H1 (cell line): ENCODE results near the gene CXCR5. TPM values are rescaled to one million over a fixed set of nuclear protein-coding genes. Genes with fewer than 3 reads are reported as not detected.
A peak's percentile ranks its signal among the peaks of the same experiment; 100 is the strongest.

Experiments used
- CTCF ChIA-PET: fragments of 300-600 bp; sonication (Branson Sonifier 250); formaldehyde crosslinking; loops from one replicate; lab custom pipeline; 2021; ENCODE audit not compliant: partially characterized antibody; lab: Charles Lee
- POLR2A ChIA-PET: fragments of 300-600 bp; sonication (Branson Sonifier 250); formaldehyde crosslinking; loops from one replicate; lab custom pipeline; 2021; ENCODE audit warnings: inconsistent platforms; ENCODE audit not compliant: partially characterized antibody; lab: Charles Lee
- DNase-seq, 2 experiments: peaks; one replicate each; pipeline versions ENCODE4 v3.0.0 to v3.0.0-alpha.2; 2010 to 2022; ENCODE audit warnings: low spot score in 2 of 2, low read depth in 1 of 2, mixed read lengths in 1 of 2
- FAIRE-seq: peaks from 2 replicates; lab custom pipeline; 2011; peaks lifted over from hg19 to GRCh38; lab: Jason Lieb, UNC
- H2AFZ ChIP-seq: 2 replicates; pipeline ENCODE4 v1.8.1; 2012; ENCODE audit warnings: low read length, inconsistent platforms
- H2AK5ac ChIP-seq: 2 replicates; pipeline ENCODE4 v1.6.1; 2013; ENCODE audit warnings: low read depth, low read length
- H2BK120ac ChIP-seq: replicated peaks from 2 replicates; pipeline ENCODE3; 2013; ENCODE audit warnings: low read depth, low read length, inconsistent platforms
- H2BK12ac ChIP-seq: 2 replicates; pipeline ENCODE4 v1.6.1; 2013; ENCODE audit warnings: low read depth, low read length
- H2BK15ac ChIP-seq: 2 replicates; pipeline ENCODE4 v1.6.1; 2013; ENCODE audit warnings: low read length
- H2BK20ac ChIP-seq: 2 replicates; pipeline ENCODE4 v1.6.1; 2013; ENCODE audit warnings: low read length
- H2BK5ac ChIP-seq: 2 replicates; pipeline ENCODE4 v1.6.1; 2013; ENCODE audit warnings: low read depth, low read length
- H3K14ac ChIP-seq: 2 replicates; pipeline ENCODE4 v1.6.1; 2013; ENCODE audit warnings: inconsistent platforms; ENCODE audit not compliant: insufficient read length
- H3K18ac ChIP-seq: 2 replicates; pipeline ENCODE4 v1.6.1; 2013; ENCODE audit warnings: low read length; ENCODE audit errors: extremely low read depth
- H3K23ac ChIP-seq: 2 replicates; pipeline ENCODE4 v1.6.1; 2013; ENCODE audit warnings: inconsistent platforms; ENCODE audit not compliant: insufficient read length
- H3K23me2 ChIP-seq: 2 replicates; pipeline ENCODE4 v1.6.1; 2013; ENCODE audit warnings: low read depth, low read length
- H3K27ac ChIP-seq: 2 replicates; pipeline ENCODE4 v1.6.1; 2011; ENCODE audit warnings: low read depth, low read length, inconsistent platforms
- H3K27me3 ChIP-seq, 4 experiments: replicated peaks in 1 of 4; 1 replicate in 1 of 4; 2 replicates in 3 of 4; pipeline versions ENCODE4 v1.6.1 to v1.8.1; 2011 to 2013; ENCODE audit warnings: low read length in 3 of 4, mild to moderate bottlenecking in 3 of 4, inconsistent platforms in 2 of 4, mixed read lengths in 2 of 4, moderate library complexity in 1 of 4; ENCODE audit not compliant: control insufficient read depth in 3 of 4, insufficient read depth in 3 of 4; ENCODE audit errors: extremely low read depth in 1 of 4
- H3K36me3 ChIP-seq, 4 experiments: 2 replicates each; pipeline versions ENCODE4 v1.6.1 to v1.8.1; 2011 to 2013; ENCODE audit warnings: mild to moderate bottlenecking in 4 of 4, low read length in 3 of 4, moderate library complexity in 2 of 4, control low read depth in 1 of 4, inconsistent platforms in 1 of 4; ENCODE audit not compliant: insufficient read depth in 4 of 4, control insufficient read depth in 2 of 4
- H3K4ac ChIP-seq: replicated peaks from 2 replicates; pipeline ENCODE3; 2013; ENCODE audit warnings: low read length, low read depth, mixed read lengths, inconsistent platforms; ENCODE audit not compliant: insufficient read length
- H3K4me1 ChIP-seq, 4 experiments: replicated peaks in 1 of 4; 1 replicate in 1 of 4; 2 replicates in 3 of 4; pipeline versions ENCODE4 v1.6.1 to v1.8.1; 2011 to 2013; ENCODE audit warnings: low read length in 3 of 4, inconsistent platforms in 2 of 4, mixed read lengths in 1 of 4; ENCODE audit not compliant: insufficient read depth in 4 of 4, control insufficient read depth in 3 of 4
- H3K4me2 ChIP-seq, 2 experiments: 2 replicates each; pipeline versions ENCODE4 v1.6.1 to v1.8.1; 2011 to 2013; ENCODE audit warnings: low read depth in 2 of 2, low read length in 2 of 2, control low read depth in 1 of 2, inconsistent platforms in 1 of 2, mild to moderate bottlenecking in 1 of 2; ENCODE audit not compliant: insufficient read depth in 1 of 2
- H3K4me3 ChIP-seq, 4 experiments: fragments of 200-600, 300-600 bp in 1 of 4; sonication (generic), shearing (Covaris generic), sonication (Bioruptor Twin) in 1 of 4; 2 replicates each; pipeline versions ENCODE4 v1.5.1 to v1.8.1; 2011 to 2016; ENCODE audit warnings: low read length in 4 of 4, low read depth in 3 of 4, control low read depth in 2 of 4, inconsistent platforms in 2 of 4, mild to moderate bottlenecking in 2 of 4, mixed read lengths in 1 of 4, moderate library complexity in 1 of 4; ENCODE audit not compliant: insufficient read depth in 2 of 4; ENCODE audit errors: extremely low read depth in 1 of 4
- H3K56ac ChIP-seq: replicated peaks from 2 replicates; pipeline ENCODE3; 2013; ENCODE audit warnings: low read depth, mild to moderate bottlenecking, mixed read lengths, low read length, inconsistent platforms; ENCODE audit not compliant: insufficient read length
- H3K79me1 ChIP-seq: 2 replicates; pipeline ENCODE4 v1.6.1; 2013; ENCODE audit warnings: low read depth, low read length, control low read depth
- H3K79me2 ChIP-seq, 2 experiments: 2 replicates each; pipeline versions ENCODE4 v1.6.1 to v1.8.1; 2012 to 2013; ENCODE audit warnings: low read length in 2 of 2, mild to moderate bottlenecking in 2 of 2, inconsistent platforms in 1 of 2; ENCODE audit not compliant: insufficient read depth in 2 of 2, control insufficient read depth in 1 of 2
- H3K9ac ChIP-seq, 4 experiments: replicated peaks in 1 of 4; 1 replicate in 1 of 4; 2 replicates in 3 of 4; pipeline versions ENCODE4 v1.6.1 to v1.8.1; 2011 to 2013; ENCODE audit warnings: low read depth in 3 of 4, low read length in 3 of 4, control low read depth in 2 of 4, mild to moderate bottlenecking in 2 of 4, moderate library complexity in 2 of 4, inconsistent platforms in 1 of 4; ENCODE audit errors: extremely low read depth in 1 of 4
- H3K9me3 ChIP-seq, 2 experiments: 2 replicates each; pipeline versions ENCODE4 v1.6.1 to v1.8.1; 2012 to 2013; ENCODE audit warnings: mild to moderate bottlenecking in 2 of 2, moderate library complexity in 2 of 2, control low read depth in 1 of 2, inconsistent platforms in 1 of 2, low read depth in 1 of 2, low read length in 1 of 2, mixed read lengths in 1 of 2; ENCODE audit not compliant: insufficient read depth in 2 of 2
- H4K20me1 ChIP-seq, 2 experiments: replicated peaks in 1 of 2; 2 replicates each; pipeline versions ENCODE3 to v1.8.1; 2011 to 2013; ENCODE audit warnings: inconsistent platforms in 2 of 2, low read length in 2 of 2, mild to moderate bottlenecking in 1 of 2; ENCODE audit not compliant: insufficient read depth in 2 of 2, control insufficient read depth in 1 of 2
- H4K5ac ChIP-seq: 2 replicates; pipeline ENCODE4 v1.6.1; 2013; ENCODE audit warnings: low read length, low read depth, mixed read lengths, inconsistent platforms; ENCODE audit not compliant: insufficient read length
- H4K8ac ChIP-seq: 2 replicates; pipeline ENCODE4 v1.8.0; 2013; ENCODE audit warnings: mild to moderate bottlenecking, moderate library complexity, low read length, inconsistent platforms; ENCODE audit not compliant: insufficient read depth; ENCODE audit errors: extremely low read depth
- H4K91ac ChIP-seq: replicated peaks from 2 replicates; pipeline ENCODE3; 2013; ENCODE audit warnings: low read length, mixed read lengths, inconsistent platforms; ENCODE audit not compliant: insufficient read length
- CHD1 ChIP-seq: IDR thresholded peaks from 2 replicates; pipeline ENCODE4 v1.6.1; 2012; ENCODE audit warnings: low read depth, low read length, improper control_type of control experiment
- JUN ChIP-seq: IDR thresholded peaks from 2 replicates; pipeline ENCODE4 v1.6.1; 2011; ENCODE audit warnings: low read depth, mild to moderate bottlenecking, improper control_type of control experiment, low read length
- KDM5A ChIP-seq: fragments of 200-600 bp; IDR thresholded peaks from 2 replicates; pipeline ENCODE4 v1.7.1; 2012; ENCODE audit warnings: mild to moderate bottlenecking, low read length, inconsistent platforms, mixed read lengths
- MAX ChIP-seq: IDR thresholded peaks from 2 replicates; pipeline ENCODE4 v1.6.1; 2012; ENCODE audit warnings: inconsistent platforms
- POU5F1 ChIP-seq: IDR thresholded peaks from 2 replicates; pipeline ENCODE4 v1.6.1; 2011; ENCODE audit warnings: low read depth, mild to moderate bottlenecking, low read length, moderate library complexity
- RBBP5 ChIP-seq: IDR thresholded peaks from 2 replicates; pipeline ENCODE4 v1.7.1; 2012; ENCODE audit warnings: low read depth, mild to moderate bottlenecking, inconsistent platforms, low read length, moderate library complexity, borderline replicate concordance
- SIN3A ChIP-seq, 2 experiments: IDR thresholded peaks in 1 of 2; conservative IDR thresholded peaks in 1 of 2; 2 replicates each; pipeline ENCODE4 v1.6.1; 2011 to 2012; ENCODE audit warnings: low read length in 2 of 2, improper control_type of control experiment in 1 of 2, low read depth in 1 of 2, mild to moderate bottlenecking in 1 of 2
- SIX5 ChIP-seq: IDR thresholded peaks from 2 replicates; pipeline ENCODE4 v1.6.1; 2011; ENCODE audit warnings: mild to moderate bottlenecking, low read depth, low read length
- SP2 ChIP-seq: IDR thresholded peaks from 2 replicates; pipeline ENCODE4 v1.6.1; 2012; ENCODE audit warnings: mild to moderate bottlenecking, low read length, inconsistent platforms
- SRF ChIP-seq: IDR thresholded peaks from 2 replicates; pipeline ENCODE4 v1.6.1; 2011; ENCODE audit warnings: mild to moderate bottlenecking, low read depth, low read length, moderate library complexity
- SUZ12 ChIP-seq: fragments of 200-600 bp; sonication (generic); IDR thresholded peaks from 2 replicates; pipeline ENCODE4 v1.6.1; 2012; ENCODE audit warnings: mild to moderate bottlenecking, inconsistent platforms, low read length, moderate library complexity, mixed read lengths
- TAF7 ChIP-seq: optimal IDR thresholded peaks from 2 replicates; pipeline ENCODE3; 2011; ENCODE audit warnings: low read depth, mild to moderate bottlenecking, inconsistent platforms, low read length, moderate library complexity, borderline replicate concordance
- USF2 ChIP-seq: IDR thresholded peaks from 2 replicates; pipeline ENCODE4 v1.6.1; 2011; ENCODE audit warnings: low read length, improper control_type of control experiment
- WGBS, 2 experiments: shearing (Covaris generic) in 1 of 2; methylation state at CpG; one replicate each; pipeline versions ENCODE4 v1.1.6 to v1.1.7; 2013 to 2015; ENCODE audit warnings: low lambda C conversion rate in 2 of 2, mixed read lengths in 2 of 2, inconsistent platforms in 1 of 2, low coverage in 1 of 2, missing lambda C conversion rate in 1 of 2; ENCODE audit not compliant: insufficient replicate concordance in 2 of 2, insufficient coverage in 1 of 2, insufficient read length in 1 of 2; ENCODE audit errors: extremely low coverage in 1 of 2, missing lambda C conversion rate in 1 of 2; 5-methylcytosine and 5-hydroxymethylcytosine counted together
- polyA plus RNA-seq, 7 experiments: library from polyadenylated mRNA; depleted of rRNA in 3 of 7; stranded (reverse) in 5 of 7; unstranded in 2 of 7; fragments of >200 nt in 5 of 7; fragments of 200-250 nt in 2 of 7; gene quantifications; 1 replicate in 5 of 7; 2 replicates in 1 of 7; 4 replicates in 1 of 7; pipeline versions ENCODE4 v1.2.1 to v1.2.3, GENCODE V29; 2011 to 2013; ENCODE audit warnings: missing spikeins in 2 of 7, mixed read lengths in 2 of 7
- total RNA-seq: library from RNA; stranded (reverse); fragmentation: NEBNext Ultra II Directional; extraction: Animal tissue kit (Norgen Biotek cat#: 25700); gene quantifications from 2 replicates; pipeline ENCODE4 v1.2.1, GENCODE V29; 2021

CXCR5 gene
- total and polyA plus RNA-seq, 2 of the 8 experiments (the other 6 are each of a cell fraction or from before 2014, with no cell fraction given) = not detected

GRCh38 chr11:118935376-118935775 lies 51.7 kb downstream of the CXCR5 start:
- no peak overlapping the region for H3K9ac ChIP-seq
- no peaks in the 10 kb centered on the region for H3K79me2 ChIP-seq
- H3K18ac ChIP-seq = no peak overlapping the region
- DNase-seq (no peak), FAIRE-seq (no peak)
- H3K56ac ChIP-seq = no peak overlapping the region
- no peaks in the 10 kb centered on the region for H4K20me1 ChIP-seq
- H2AFZ ChIP-seq = no peak overlapping the region
- no peak overlapping the region for H3K23ac ChIP-seq
- H3K23me2 ChIP-seq = no peaks in the 10 kb centered on the region
- no peaks in the 10 kb centered on the region for H3K9me3 ChIP-seq
- H2BK12ac ChIP-seq = no peak overlapping the region
- ChIA-PET CTCF (interaction anchor here (0.8 to 1.2 kb wide), 3 partner anchors 9 to 41 kb away, joined by 3 to 4 read pairs (median 4); partner anchors contain the start of gene BCL9L), POLR2A (interaction anchor here (3.1 kb wide), 1 partner anchor 40 kb away, joined by 9 read pairs; no protein-coding TSS in a partner anchor)
- H2AK5ac ChIP-seq = peak overlapping the region; percentile 53; the same call in 1 of the 2 replicates
- H2BK5ac ChIP-seq = no peak overlapping the region
- H3K27ac ChIP-seq = no peak overlapping the region
- H3K27me3 ChIP-seq = peaks cover 0 to 9% (median 0%) of the 10 kb centered on the region in 4 experiments; a peak in 2 of 7 replicates
- 86% methylated on average over 8 of the region's 8 CpGs; no CpG with 5 or more reads in 1 of the 2 experiments for WGBS, 2 experiments
- H3K4me1 ChIP-seq = peaks cover 7 to 18% (median 13%) of the 10 kb centered on the region in 4 experiments
- H2BK20ac ChIP-seq = no peak overlapping the region
- H2BK120ac ChIP-seq = no peak overlapping the region
- H4K91ac ChIP-seq = no peak overlapping the region
- no peak overlapping the region for H3K14ac ChIP-seq
- H4K8ac ChIP-seq = no peak overlapping the region
- H3K4me3 ChIP-seq = no peak overlapping the region
- no peaks in the 10 kb centered on the region for H3K79me1 ChIP-seq
- no peak overlapping the region for H2BK15ac ChIP-seq
- no peaks in the 10 kb centered on the region for H3K36me3 ChIP-seq
- H3K4ac ChIP-seq = no peak overlapping the region
- H3K4me2 ChIP-seq = no peak overlapping the region
- H4K5ac ChIP-seq = no peak overlapping the region
- TF ChIP-seq SIN3A (conservative IDR thresholded peaks at IDR 0.05 in 1 of 2, IDR thresholded peaks at IDR 0.05 in 1 of 2; ENCODE audit: low read depth in 1 of 2, low read length in 2 of 2) (no peak), POU5F1 (no peak), SUZ12 (no peak), SP2 (no peak), TAF7 (no peak), JUN (no peak), SRF (no peak), KDM5A (no peak), SIX5 (no peak), CHD1 (no peak), USF2 (no peak), RBBP5 (no peak), MAX (no peak)
